Mesenchymal stem cell (in vitro differentiated cells and primary cell): ENCODE measurements around the gene TSPAN15.

Source experiments
- DNase-seq: peaks from one replicate; pipeline ENCODE4 v3.0.0-alpha.2; 2013
- H2AFZ ChIP-seq: one replicate; pipeline ENCODE4 v1.6.1; 2013; ENCODE audit warnings: low read depth, mild to moderate bottlenecking, control low read depth, inconsistent platforms, low read length, moderate library complexity
- H2AK5ac ChIP-seq: 2 replicates; pipeline ENCODE4 v1.6.1; 2013; ENCODE audit warnings: low read length, moderate library complexity, mild to moderate bottlenecking, inconsistent platforms; ENCODE audit not compliant: severe bottlenecking
- H2BK120ac ChIP-seq: one replicate; pipeline ENCODE4 v1.6.1; 2013; ENCODE audit warnings: low read depth, mild to moderate bottlenecking, inconsistent platforms, low read length, moderate library complexity
- H2BK12ac ChIP-seq, 2 experiments: one replicate each; pipeline ENCODE4 v1.6.1; 2013; ENCODE audit warnings: inconsistent platforms in 2 of 2, low read length in 2 of 2, mild to moderate bottlenecking in 2 of 2, moderate library complexity in 2 of 2, control low read depth in 1 of 2
- H2BK15ac ChIP-seq: one replicate; pipeline ENCODE4 v1.6.1; 2013; ENCODE audit warnings: mild to moderate bottlenecking, low read depth, inconsistent platforms; ENCODE audit not compliant: poor library complexity, severe bottlenecking
- H2BK5ac ChIP-seq: 2 replicates; pipeline ENCODE4 v1.6.1; 2013; ENCODE audit warnings: low read depth, mild to moderate bottlenecking, low read length, control low read depth, inconsistent platforms; ENCODE audit not compliant: poor library complexity, severe bottlenecking
- H3K14ac ChIP-seq, 2 experiments: one replicate each; pipeline ENCODE4 v1.6.1; 2013; ENCODE audit warnings: inconsistent platforms in 2 of 2, low read length in 2 of 2, control low read depth in 1 of 2, mild to moderate bottlenecking in 1 of 2, moderate library complexity in 1 of 2
- H3K18ac ChIP-seq, 2 experiments: one replicate each; pipeline ENCODE4 v1.6.1; 2013; ENCODE audit warnings: inconsistent platforms in 2 of 2, low read length in 2 of 2, control low read depth in 1 of 2, low read depth in 1 of 2, mild to moderate bottlenecking in 1 of 2
- H3K23ac ChIP-seq, 2 experiments: one replicate each; pipeline ENCODE4 v1.6.1; 2013; ENCODE audit warnings: inconsistent platforms in 2 of 2, low read length in 2 of 2, mild to moderate bottlenecking in 2 of 2, moderate library complexity in 2 of 2, control low read depth in 1 of 2
- H3K27ac ChIP-seq: 2 replicates; pipeline ENCODE4 v1.5.1; 2013; ENCODE audit warnings: mild to moderate bottlenecking, moderate library complexity, low read length, control low read depth, inconsistent platforms; ENCODE audit not compliant: poor library complexity, severe bottlenecking
- H3K27me3 ChIP-seq, 2 experiments: 2 replicates each; pipeline versions ENCODE4 v1.6.1 to v1.7.0; 2013; ENCODE audit warnings: low read length in 2 of 2, mild to moderate bottlenecking in 2 of 2, moderate library complexity in 2 of 2, control low read depth in 1 of 2, inconsistent platforms in 1 of 2; ENCODE audit not compliant: control insufficient read depth in 1 of 2, insufficient read depth in 1 of 2
- H3K36me3 ChIP-seq, 2 experiments: 2 replicates each; pipeline versions ENCODE4 v1.6.1 to v1.7.0; 2013; ENCODE audit warnings: low read length in 2 of 2, control low read depth in 1 of 2, inconsistent platforms in 1 of 2, low read depth in 1 of 2, mild to moderate bottlenecking in 1 of 2; ENCODE audit not compliant: insufficient read depth in 2 of 2, control insufficient read depth in 1 of 2
- H3K4ac ChIP-seq, 2 experiments: one replicate each; pipeline ENCODE4 v1.6.1; 2013; ENCODE audit warnings: inconsistent platforms in 2 of 2, low read length in 2 of 2, mild to moderate bottlenecking in 2 of 2, moderate library complexity in 2 of 2, control low read depth in 1 of 2, low read depth in 1 of 2
- H3K4me1 ChIP-seq: 2 replicates; pipeline ENCODE4 v1.6.1; 2013; ENCODE audit warnings: low read depth, low read length, control low read depth; ENCODE audit not compliant: control insufficient read depth, insufficient read depth
- H3K4me2 ChIP-seq: 2 replicates; pipeline ENCODE4 v1.6.1; 2013; ENCODE audit warnings: low read length, mild to moderate bottlenecking, inconsistent platforms; ENCODE audit not compliant: poor library complexity, severe bottlenecking
- H3K4me3 ChIP-seq, 2 experiments: 2 replicates each; pipeline versions ENCODE4 v1.5.1 to v1.7.0; 2013; ENCODE audit warnings: low read length in 2 of 2, mild to moderate bottlenecking in 2 of 2, control low read depth in 1 of 2, low read depth in 1 of 2; ENCODE audit not compliant: insufficient read depth in 1 of 2
- H3K79me1 ChIP-seq: replicated peaks from 2 replicates; pipeline ENCODE4 v1.6.1; 2013; ENCODE audit warnings: mild to moderate bottlenecking, control low read depth, low read length, inconsistent platforms; ENCODE audit not compliant: poor library complexity, severe bottlenecking
- H3K9ac ChIP-seq: 2 replicates; pipeline ENCODE4 v1.7.0; 2013; ENCODE audit warnings: mild to moderate bottlenecking, low read length, moderate library complexity
- H3K9me3 ChIP-seq: 2 replicates; pipeline ENCODE4 v1.7.0; 2013; ENCODE audit warnings: mild to moderate bottlenecking, low read length; ENCODE audit not compliant: control insufficient read depth
- H4K8ac ChIP-seq: one replicate; pipeline ENCODE4 v1.6.1; 2013; ENCODE audit warnings: inconsistent platforms, mild to moderate bottlenecking, low read length, moderate library complexity
- H4K91ac ChIP-seq: one replicate; pipeline ENCODE4 v1.6.1; 2013; ENCODE audit warnings: mild to moderate bottlenecking, low read length, inconsistent platforms
- whole genome bisulfite sequencing: methylation state at CpG from one replicate; pipeline ENCODE4 v1.1.7; 2013; ENCODE audit warnings: mixed read lengths; 5-methylcytosine and 5-hydroxymethylcytosine counted together

Gene TSPAN15

DNA sequence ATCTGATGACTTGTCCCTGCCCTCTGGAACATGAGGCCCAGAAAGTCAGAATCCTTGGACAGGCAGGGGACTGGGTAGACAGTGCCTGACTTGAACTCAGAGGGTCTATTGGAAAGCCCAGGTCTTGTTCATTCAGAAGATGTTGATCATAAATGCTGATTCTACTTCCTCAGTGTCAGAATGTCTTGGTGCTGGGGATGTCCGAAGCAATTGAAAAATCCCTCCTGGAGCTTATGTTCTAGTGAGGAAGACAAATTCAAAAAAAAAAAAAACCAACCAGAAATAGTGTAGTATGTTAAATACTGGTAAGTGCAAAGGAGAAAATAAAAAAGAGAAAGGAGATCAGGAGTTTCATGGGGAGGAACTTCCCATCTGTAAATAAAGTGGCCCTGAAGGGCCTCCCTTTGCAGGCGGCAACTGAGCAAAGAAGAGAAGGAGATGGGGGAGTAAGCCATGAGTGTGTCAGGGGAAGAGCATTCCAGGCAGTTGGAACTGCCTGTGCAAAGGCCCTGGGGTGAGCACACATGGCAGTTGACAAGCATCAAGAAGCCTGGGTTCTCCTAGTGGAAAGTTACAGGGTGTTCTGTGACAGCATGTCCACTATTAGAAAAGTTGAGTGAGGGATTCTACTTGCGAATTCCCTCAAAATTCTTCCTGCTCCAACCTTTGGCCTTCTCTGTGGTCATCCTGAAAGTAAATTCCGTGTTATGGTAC is 30.7 kb downstream of the TSPAN15 start:
- Histone ChIP-seq H4K8ac (no peak overlapping the region), H3K4ac (peak overlapping the region in 1 of 2 experiments; percentile 24), H3K4me2 (no peak overlapping the region), H3K36me3 (no peaks in the 10 kb centered on the region), H3K79me1 (peaks cover 1% of the 10 kb centered on the region), H2BK5ac (no peak overlapping the region), H3K4me1 (peaks cover 5% of the 10 kb centered on the region), H2BK120ac (no peak overlapping the region), H2BK15ac (peak overlapping the region; percentile 55), H3K27ac (no peak overlapping the region), H2BK12ac (peak overlapping the region; percentile 59 to 90), H3K9me3 (no peaks in the 10 kb centered on the region), H2AFZ (no peak overlapping the region), H3K9ac (no peak overlapping the region), H3K14ac (peak overlapping the region in 1 of 2 experiments; percentile 61), H2AK5ac (no peak overlapping the region), H4K91ac (peak overlapping the region; percentile 5), H3K27me3 (peaks cover 0 to 9% of the 10 kb centered on the region in 2 experiments), H3K18ac (peak overlapping the region; percentile 1 to 58), H3K23ac (peak overlapping the region in 1 of 2 experiments; percentile 67), H3K4me3 (no peak overlapping the region)
- no peak for DNase-seq
- 98% methylated on average over 3 of the region's 4 CpGs for WGBS

DNA sequence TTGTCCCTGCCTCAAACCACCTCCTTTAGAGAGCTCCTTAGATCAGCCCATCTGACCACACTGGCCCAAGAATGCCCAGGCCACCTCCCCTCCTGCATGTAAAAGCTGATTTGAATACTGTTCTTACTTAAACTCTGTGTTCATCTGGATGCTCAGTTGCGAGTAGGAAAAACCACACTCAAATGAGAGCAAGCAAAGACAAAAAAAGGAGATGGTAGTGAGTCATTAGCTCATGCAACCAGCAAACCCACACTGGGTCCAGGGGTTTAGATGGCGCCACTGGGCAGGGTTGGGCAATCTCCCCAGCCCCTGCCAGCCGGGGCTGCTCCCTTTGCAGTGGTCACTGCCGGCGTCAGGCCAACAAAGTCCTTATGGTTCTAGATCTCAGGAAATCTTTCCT is 32.7 kb downstream of the TSPAN15 start:
- Histone ChIP-seq H3K4me2 (no peak overlapping the region), H3K18ac (peak overlapping the region in 1 of 2 experiments; percentile 10), H3K27me3 (peaks cover 0 to 1% of the 10 kb centered on the region in 2 experiments), H3K23ac (no peak overlapping the region), H2BK12ac (peak overlapping the region in 1 of 2 experiments; percentile 23), H2AFZ (no peak overlapping the region), H3K27ac (no peak overlapping the region), H4K91ac (peak overlapping the region; percentile 58), H3K9ac (no peak overlapping the region), H3K4me1 (peaks cover 5% of the 10 kb centered on the region), H2BK5ac (no peak overlapping the region), H3K14ac (no peak overlapping the region), H3K9me3 (peaks cover 5% of the 10 kb centered on the region), H2BK120ac (no peak overlapping the region), H2BK15ac (no peak overlapping the region), H3K4ac (no peak overlapping the region), H2AK5ac (no peak overlapping the region), H4K8ac (no peak overlapping the region), H3K79me1 (peaks cover 1% of the 10 kb centered on the region), H3K4me3 (no peak overlapping the region), H3K36me3 (no peaks in the 10 kb centered on the region)
- DNase-seq, result peak; percentile 45
- WGBS, result 99% methylated on average over 5 of the region's 5 CpGs

DNA sequence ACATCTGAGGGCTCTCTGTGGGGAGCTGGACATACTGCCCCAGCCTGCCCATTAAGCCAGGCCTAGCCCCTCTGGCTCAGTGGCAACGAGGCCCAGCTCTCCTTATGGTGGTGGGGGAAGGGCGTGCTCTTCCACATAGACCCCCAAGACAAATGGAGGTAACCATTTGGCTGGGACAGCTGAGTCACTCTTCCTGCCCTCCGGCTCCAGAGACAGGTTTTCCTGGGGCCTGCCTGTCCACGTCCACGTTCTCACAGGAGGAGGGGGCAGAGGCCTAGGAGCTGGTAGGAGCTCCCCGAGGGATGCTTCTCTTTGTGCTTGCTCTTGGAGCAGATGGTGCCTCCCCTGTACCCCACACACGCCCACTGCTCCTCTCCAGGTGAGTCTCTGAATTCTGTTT is 33.5 kb downstream of the TSPAN15 start:
- peaks cover 2% of the 10 kb centered on the region for H3K4me1 ChIP-seq
- H3K23ac ChIP-seq, result no peak overlapping the region
- no peak for DNase-seq
- H3K14ac ChIP-seq, result peak overlapping the region in 1 of 2 experiments; percentile 10
- H3K9me3 ChIP-seq, result peaks cover 12% of the 10 kb centered on the region
- H3K27me3 ChIP-seq, result no peaks in the 10 kb centered on the region
- H3K4ac ChIP-seq, result no peak overlapping the region
- no peak overlapping the region for H4K91ac ChIP-seq
- H2BK5ac ChIP-seq, result no peak overlapping the region
- H3K18ac ChIP-seq, result no peak overlapping the region
- H3K36me3 ChIP-seq, result no peaks in the 10 kb centered on the region
- no peak overlapping the region for H2BK15ac ChIP-seq
- H3K27ac ChIP-seq, result no peak overlapping the region
- H3K79me1 ChIP-seq, result no peaks in the 10 kb centered on the region
- no peak overlapping the region for H4K8ac ChIP-seq
- H2AFZ ChIP-seq, result no peak overlapping the region
- H2BK12ac ChIP-seq, result no peak overlapping the region
- no peak overlapping the region for H3K4me3 ChIP-seq
- no peak overlapping the region for H3K4me2 ChIP-seq
- H2BK120ac ChIP-seq, result no peak overlapping the region
- no peak overlapping the region for H3K9ac ChIP-seq
- WGBS, result 82% methylated on average over 7 of the region's 7 CpGs
- no peak overlapping the region for H2AK5ac ChIP-seq

DNA sequence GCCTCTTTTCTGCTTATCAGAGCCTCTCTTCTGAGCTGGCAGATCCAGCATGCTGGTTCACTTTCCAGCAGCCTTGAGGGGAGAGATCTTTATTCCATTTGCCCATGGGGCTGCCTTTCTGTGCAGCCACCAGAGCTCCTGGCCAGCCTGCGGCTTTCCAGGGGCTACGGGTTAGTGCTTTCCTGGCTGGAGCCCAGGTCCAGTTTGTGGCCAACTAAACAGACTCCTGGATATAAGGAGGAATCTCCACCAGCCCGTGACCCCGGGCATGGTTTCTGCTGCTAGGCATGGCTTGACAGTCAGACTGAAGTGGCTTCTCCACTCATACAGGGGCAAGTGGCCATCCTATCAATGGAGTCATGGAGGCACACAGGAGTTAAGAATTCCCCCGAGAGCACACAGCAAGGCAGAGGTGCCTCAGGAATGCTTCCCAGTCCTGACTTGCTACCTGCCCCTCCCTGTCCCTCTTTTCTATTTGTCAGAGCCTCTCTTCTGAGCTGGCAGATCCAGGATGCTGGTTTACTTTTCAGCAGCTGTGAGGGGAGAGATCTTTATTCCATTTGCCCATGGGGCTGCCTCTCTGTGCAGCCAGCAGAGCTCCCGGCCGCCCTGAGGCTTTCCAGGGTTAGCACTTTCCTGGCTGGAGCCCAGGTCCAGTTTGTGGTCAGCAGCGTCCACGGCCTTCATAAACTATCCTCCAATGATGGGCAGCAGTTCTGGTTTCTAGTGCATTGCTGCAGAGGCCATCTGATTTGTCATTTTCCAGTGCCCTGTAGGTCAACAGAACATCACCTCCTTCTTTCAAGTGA is 35.9 kb downstream of the TSPAN15 start:
- peak overlapping the region; percentile 31 to 59 for H2BK12ac ChIP-seq
- no peak overlapping the region for H2AFZ ChIP-seq
- peak overlapping the region in 1 of 2 experiments; percentile 30 for H3K14ac ChIP-seq
- H3K4me1 ChIP-seq, result peaks cover under 1% of the 10 kb centered on the region
- no peak overlapping the region for H3K9ac ChIP-seq
- no peak overlapping the region for H3K23ac ChIP-seq
- H2BK5ac ChIP-seq, result no peak overlapping the region
- H3K36me3 ChIP-seq, result no peaks in the 10 kb centered on the region
- H3K27me3 ChIP-seq, result no peaks in the 10 kb centered on the region
- H3K9me3 ChIP-seq, result peaks cover 14% of the 10 kb centered on the region
- no peak overlapping the region for H3K27ac ChIP-seq
- H2BK15ac ChIP-seq, result no peak overlapping the region
- no peak overlapping the region for H3K4me2 ChIP-seq
- H4K8ac ChIP-seq, result no peak overlapping the region
- no peak overlapping the region for H3K4me3 ChIP-seq
- no peak overlapping the region for H4K91ac ChIP-seq
- no peak overlapping the region for H3K4ac ChIP-seq
- no peak overlapping the region for H2BK120ac ChIP-seq
- 79% methylated on average over 9 of the region's 9 CpGs for WGBS
- H3K79me1 ChIP-seq, result no peaks in the 10 kb centered on the region
- H3K18ac ChIP-seq, result peak overlapping the region; percentile 9 to 38
- DNase-seq, result peak; percentile 70
- no peak overlapping the region for H2AK5ac ChIP-seq
